Testis (tissue), 2 donors: ENCODE data around the gene PROC.

Experiments
- CTCF ChIP-seq, 3 experiments: fragments of 450-650 bp in 2 of 3; fragments of 200-600 bp in 1 of 3; sonication (generic) in 1 of 3; IDR thresholded peaks; one replicate each; pipeline ENCODE4 v1.5.1; 2016 to 2019; ENCODE audit warnings: antibody characterized with exemption in 3 of 3, mild to moderate bottlenecking in 2 of 3, moderate library complexity in 1 of 3
- POLR2A ChIP-seq: fragments of 450-650 bp; IDR thresholded peaks from one replicate; pipeline ENCODE4 v1.6.1; 2017; ENCODE audit warnings: antibody characterized with exemption, mild to moderate bottlenecking, moderate library complexity

GRCh38 chr2:127431408-127432023 is 13.3 kb downstream of the PROC start:
- TF ChIP-seq POLR2A = no peak
- TF ChIP-seq CTCF (IDR thresholded peaks at IDR 0.05) = no peak
